ENCODE measurements around the gene POMT1.

Gene POMT1

GRCh38 chr9:131484560-131485185 is 18.0 kb upstream of the POMT1 start:
- no peak for TF ChIP-seq CTCF (conservative IDR thresholded peaks at IDR 0.05; ENCODE audit: low read depth)
- peak overlapping the region; percentile 31 for H3K27ac ChIP-seq
- ChIA-PET CTCF (interaction anchor here (0.5 to 0.6 kb wide), 3 partner anchors 29 to 996 kb away, joined by 3 to 4 read pairs (median 3); no protein-coding TSS in a partner anchor), POLR2A (ENCODE audit: low non-redundant PET) (no interaction called here)
- DNase-seq (ENCODE audit: low spot score), result no peak

- DNase-seq (ENCODE audit: low spot score), result no peak
- TF ChIP-seq CTCF (conservative IDR thresholded peaks at IDR 0.05; ENCODE audit: low read depth), result no peak
- POLR2A ChIA-PET (ENCODE audit: low non-redundant PET), result no interaction called here
- peak overlapping the region; percentile 31 for H3K27ac ChIP-seq
- CTCF ChIA-PET, result no interaction called here
These were observed 17.5 kb upstream of the POMT1 start for GRCh38 chr9:131485206-131485605.

- DNase-seq (ENCODE audit: low spot score), result no peak
These were observed 16.8 kb upstream of the POMT1 start for GRCh38 chr9:131485728-131486422.

GRCh38 chr9:131487001-131487400 is 15.7 kb upstream of the POMT1 start:
- no peak for DNase-seq (ENCODE audit: low spot score)
- ChIA-PET CTCF (interaction anchor here (1.1 kb wide), 1 partner anchor 11 kb away, joined by 3 read pairs; no protein-coding TSS in a partner anchor), POLR2A (ENCODE audit: low non-redundant PET) (no interaction called here)
- TF ChIP-seq CTCF (conservative IDR thresholded peaks at IDR 0.05; ENCODE audit: low read depth), result no peak
- peak overlapping the region; percentile 15 for H3K27ac ChIP-seq

More at GRCh38 chr9:131485728-131486422, 16.8 kb upstream of the POMT1 start:
- ChIA-PET POLR2A (ENCODE audit: low non-redundant PET) (no interaction called here), CTCF (no interaction called here)
- peak overlapping the region; percentile 31 for H3K27ac ChIP-seq
- TF ChIP-seq CTCF (conservative IDR thresholded peaks at IDR 0.05; ENCODE audit: low read depth), result no peak

GRCh38 chr9:131487621-131488031 is 15.1 kb upstream of the POMT1 start:
- no peak for TF ChIP-seq CTCF (conservative IDR thresholded peaks at IDR 0.05; ENCODE audit: low read depth)
- peak overlapping the region; percentile 15 for H3K27ac ChIP-seq
- CTCF ChIA-PET, result interaction anchor here (1.1 kb wide), 1 partner anchor 11 kb away, joined by 3 read pairs; no protein-coding TSS in a partner anchor
- POLR2A ChIA-PET (ENCODE audit: low non-redundant PET), result interaction anchor here (0.6 kb wide), 2 partner anchors 15 to 88 kb away, joined by 3 read pairs; no protein-coding TSS in a partner anchor
- no peak for DNase-seq (ENCODE audit: low spot score)

- no peak for TF ChIP-seq CTCF (conservative IDR thresholded peaks at IDR 0.05; ENCODE audit: low read depth)
- POLR2A ChIA-PET (ENCODE audit: low non-redundant PET), result no interaction called here
- DNase-seq (ENCODE audit: low spot score), result no peak
- H3K27ac ChIP-seq, result no peak overlapping the region
- CTCF ChIA-PET, result no interaction called here
These were observed 12.2 kb upstream of the POMT1 start for GRCh38 chr9:131490514-131490913.
